ENCODE results near the gene CD59.
"Not testable (repeated sequence)": the region's sequence is repeated elsewhere in the genome, so short reads cannot be mapped to it uniquely, and the experiment has no call there.

The CD59 gene

GRCh38 chr11:33713151-33713855 lies 22.9 kb downstream of the CD59 start:
- Histone ChIP-seq H3K9ac (ENCODE audit: low read depth, low read length) (no peak overlapping the region), H3K27ac (ENCODE audit: low read depth, low read length) (no peak overlapping the region), H3K4me3 (ENCODE audit: low read depth, low read length) (no peak overlapping the region), H3K4me1 (ENCODE audit: control insufficient read depth, insufficient read depth, low read length) (no peaks in the 10 kb centered on the region), H3K36me3 (ENCODE audit: control insufficient read depth, insufficient read depth, low read length) (peaks cover 59% of the 10 kb centered on the region), H3K27me3 (ENCODE audit: control insufficient read depth, insufficient read depth, low read length) (no peaks in the 10 kb centered on the region), H3K9me3 (ENCODE audit: control insufficient read depth, insufficient read depth, low read length) (no peaks in the 10 kb centered on the region)

DNA sequence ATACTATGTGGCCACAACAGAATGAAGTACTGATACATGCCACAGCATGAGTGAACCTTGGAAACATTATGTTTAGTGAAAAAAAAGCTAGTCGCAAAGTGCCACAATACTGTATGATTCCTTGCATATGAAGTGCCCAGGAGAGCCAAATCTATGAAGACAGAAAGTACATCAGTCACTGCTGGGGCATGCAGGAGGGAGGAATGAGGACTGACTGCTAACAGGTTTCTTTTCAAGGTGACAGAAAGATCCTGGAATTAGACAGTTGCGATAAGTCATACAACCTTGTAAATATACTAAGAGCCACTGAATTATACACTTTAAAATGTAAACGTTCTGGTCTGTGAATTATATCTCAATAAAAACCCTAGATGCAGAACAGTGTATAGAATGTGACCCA lies 23.8 kb downstream of the CD59 start:
- H3K9ac ChIP-seq (ENCODE audit: low read depth, low read length): no peak overlapping the region
- H3K27ac ChIP-seq (ENCODE audit: low read depth, low read length): no peak overlapping the region
- H3K36me3 ChIP-seq (ENCODE audit: control insufficient read depth, insufficient read depth, low read length): peaks cover 56% of the 10 kb centered on the region
- H3K27me3 ChIP-seq (ENCODE audit: control insufficient read depth, insufficient read depth, low read length): no peaks in the 10 kb centered on the region
- no peak overlapping the region for H3K4me3 ChIP-seq (ENCODE audit: low read depth, low read length)
- no peaks in the 10 kb centered on the region for H3K4me1 ChIP-seq (ENCODE audit: control insufficient read depth, insufficient read depth, low read length)
- H3K9me3 ChIP-seq (ENCODE audit: control insufficient read depth, insufficient read depth, low read length): no peaks in the 10 kb centered on the region

GRCh38 chr11:33709466-33709865 lies 26.8 kb downstream of the CD59 start:
- Histone ChIP-seq H3K27ac (ENCODE audit: low read depth, low read length) (no peak overlapping the region), H3K9me3 (ENCODE audit: control insufficient read depth, insufficient read depth, low read length) (no peaks in the 10 kb centered on the region), H3K4me3 (ENCODE audit: low read depth, low read length) (no peak overlapping the region), H3K27me3 (ENCODE audit: control insufficient read depth, insufficient read depth, low read length) (no peaks in the 10 kb centered on the region), H3K9ac (ENCODE audit: low read depth, low read length) (no peak overlapping the region), H3K4me1 (ENCODE audit: control insufficient read depth, insufficient read depth, low read length) (0 out of 2 replicates have a peak, but pooled peaks cover 6% of the 10 kb centered on the region), H3K36me3 (ENCODE audit: control insufficient read depth, insufficient read depth, low read length) (peaks cover 37% of the 10 kb centered on the region)

- Histone ChIP-seq H3K9ac (ENCODE audit: low read depth, low read length) (no peak overlapping the region), H3K36me3 (ENCODE audit: control insufficient read depth, insufficient read depth, low read length) (peaks cover 33% of the 10 kb centered on the region), H3K4me1 (ENCODE audit: control insufficient read depth, insufficient read depth, low read length) (0 out of 2 replicates have a peak, but pooled peaks cover 7% of the 10 kb centered on the region), H3K27me3 (ENCODE audit: control insufficient read depth, insufficient read depth, low read length) (no peaks in the 10 kb centered on the region), H3K4me3 (ENCODE audit: low read depth, low read length) (no peak overlapping the region), H3K27ac (ENCODE audit: low read depth, low read length) (no peak overlapping the region), H3K9me3 (ENCODE audit: control insufficient read depth, insufficient read depth, low read length) (no peaks in the 10 kb centered on the region)
These were observed 27.2 kb downstream of the CD59 start for GRCh38 chr11:33708985-33709384.

DNA sequence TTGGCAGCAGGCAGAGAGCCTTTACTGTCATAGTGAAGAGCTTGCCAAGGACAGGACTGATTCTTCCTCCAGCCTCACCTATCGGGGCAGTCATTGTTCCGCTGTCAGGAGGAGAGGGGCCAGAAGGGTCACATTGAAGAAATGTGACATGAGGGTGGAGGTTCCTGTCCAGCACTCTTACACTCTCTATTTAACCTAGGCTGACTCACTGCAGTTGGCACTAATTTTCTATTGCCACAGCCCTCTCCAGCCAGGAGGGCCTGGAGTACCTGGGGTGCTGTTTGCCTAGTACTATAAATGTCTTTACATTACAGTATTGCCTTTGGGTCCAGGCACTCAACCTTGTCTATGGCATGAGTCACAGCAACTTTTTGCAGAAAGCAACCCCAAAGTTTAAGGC lies 28.4 kb downstream of the CD59 start:
- not testable (repeated sequence) for H3K27me3 ChIP-seq (ENCODE audit: control insufficient read depth, insufficient read depth, low read length); H3K4me3 ChIP-seq (ENCODE audit: low read depth, low read length); H3K27ac ChIP-seq (ENCODE audit: low read depth, low read length); H3K9me3 ChIP-seq (ENCODE audit: control insufficient read depth, insufficient read depth, low read length); H3K9ac ChIP-seq (ENCODE audit: low read depth, low read length); H3K4me1 ChIP-seq (ENCODE audit: control insufficient read depth, insufficient read depth, low read length)
- H3K36me3 ChIP-seq (ENCODE audit: control insufficient read depth, insufficient read depth, low read length): peaks cover 28% of the 10 kb centered on the region

DNA sequence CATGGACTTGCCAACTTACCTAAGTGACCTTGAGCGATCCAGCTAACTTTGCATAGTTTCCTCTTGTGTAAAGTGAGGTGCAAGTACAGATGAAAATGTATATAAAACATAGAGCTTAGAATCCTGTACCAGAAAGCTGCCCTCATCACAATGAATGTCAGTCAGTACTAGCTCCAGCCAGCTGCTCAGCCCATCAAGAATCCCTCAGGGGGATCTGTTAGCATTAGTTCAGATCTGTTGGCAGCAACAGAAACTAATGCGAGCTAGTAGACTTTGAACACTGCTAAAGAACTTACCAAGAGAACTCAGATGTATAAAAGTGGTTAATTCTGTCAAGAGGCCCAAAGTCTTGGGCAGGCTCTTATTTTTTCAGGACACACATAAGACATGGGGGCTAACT lies 29.3 kb downstream of the CD59 start:
- H3K36me3 ChIP-seq (ENCODE audit: control insufficient read depth, insufficient read depth, low read length): peaks cover 21% of the 10 kb centered on the region
- no peaks in the 10 kb centered on the region for H3K9me3 ChIP-seq (ENCODE audit: control insufficient read depth, insufficient read depth, low read length)
- H3K4me1 ChIP-seq (ENCODE audit: control insufficient read depth, insufficient read depth, low read length): 0 out of 2 replicates have a peak, but pooled peaks cover 7% of the 10 kb centered on the region
- H3K27ac ChIP-seq (ENCODE audit: low read depth, low read length): no peak overlapping the region
- no peak overlapping the region for H3K4me3 ChIP-seq (ENCODE audit: low read depth, low read length)
- H3K27me3 ChIP-seq (ENCODE audit: control insufficient read depth, insufficient read depth, low read length): no peaks in the 10 kb centered on the region
- no peak overlapping the region for H3K9ac ChIP-seq (ENCODE audit: low read depth, low read length)

- no peak overlapping the region for H3K4me3 ChIP-seq (ENCODE audit: low read depth, low read length)
- H3K27ac ChIP-seq (ENCODE audit: low read depth, low read length): no peak overlapping the region
- H3K4me1 ChIP-seq (ENCODE audit: control insufficient read depth, insufficient read depth, low read length): 0 out of 2 replicates have a peak, but pooled peaks cover 8% of the 10 kb centered on the region
- no peak overlapping the region for H3K9ac ChIP-seq (ENCODE audit: low read depth, low read length)
- H3K36me3 ChIP-seq (ENCODE audit: control insufficient read depth, insufficient read depth, low read length): peaks cover 21% of the 10 kb centered on the region
- no peaks in the 10 kb centered on the region for H3K27me3 ChIP-seq (ENCODE audit: control insufficient read depth, insufficient read depth, low read length)
- H3K9me3 ChIP-seq (ENCODE audit: control insufficient read depth, insufficient read depth, low read length): no peaks in the 10 kb centered on the region
These were observed 29.7 kb downstream of the CD59 start for GRCh38 chr11:33706546-33706945.

GRCh38 chr11:33704240-33705002 lies 31.8 kb downstream of the CD59 start:
- peaks cover 18% of the 10 kb centered on the region; the same call in 1 of the 2 replicates for H3K4me1 ChIP-seq (ENCODE audit: control insufficient read depth, insufficient read depth, low read length)
- H3K27me3 ChIP-seq (ENCODE audit: control insufficient read depth, insufficient read depth, low read length): peaks cover 6% of the 10 kb centered on the region
- peaks cover 11% of the 10 kb centered on the region for H3K36me3 ChIP-seq (ENCODE audit: control insufficient read depth, insufficient read depth, low read length)
- H3K4me3 ChIP-seq (ENCODE audit: low read depth, low read length): no peak overlapping the region
- no peaks in the 10 kb centered on the region for H3K9me3 ChIP-seq (ENCODE audit: control insufficient read depth, insufficient read depth, low read length)
- no peak overlapping the region for H3K27ac ChIP-seq (ENCODE audit: low read depth, low read length)
- H3K9ac ChIP-seq (ENCODE audit: low read depth, low read length): no peak overlapping the region

GRCh38 chr11:33703788-33704187 lies 32.4 kb downstream of the CD59 start:
- Histone ChIP-seq H3K9me3 (ENCODE audit: control insufficient read depth, insufficient read depth, low read length) (no peaks in the 10 kb centered on the region), H3K9ac (ENCODE audit: low read depth, low read length) (no peak overlapping the region), H3K27me3 (ENCODE audit: control insufficient read depth, insufficient read depth, low read length) (peaks cover 10% of the 10 kb centered on the region), H3K27ac (ENCODE audit: low read depth, low read length) (no peak overlapping the region), H3K4me3 (ENCODE audit: low read depth, low read length) (no peak overlapping the region), H3K36me3 (ENCODE audit: control insufficient read depth, insufficient read depth, low read length) (peaks cover 4% of the 10 kb centered on the region; the same call in 1 of the 2 replicates), H3K4me1 (ENCODE audit: control insufficient read depth, insufficient read depth, low read length) (peaks cover 18% of the 10 kb centered on the region; the same call in 1 of the 2 replicates)

GRCh38 chr11:33703234-33703633 lies 33.0 kb downstream of the CD59 start:
- Histone ChIP-seq H3K27ac (ENCODE audit: low read depth, low read length) (no peak overlapping the region), H3K36me3 (ENCODE audit: control insufficient read depth, insufficient read depth, low read length) (no peaks in the 10 kb centered on the region; the same call in 1 of the 2 replicates)

More at GRCh38 chr11:33703234-33703633, 33.0 kb downstream of the CD59 start:
- no peaks in the 10 kb centered on the region for H3K9me3 ChIP-seq (ENCODE audit: control insufficient read depth, insufficient read depth, low read length)
- H3K4me1 ChIP-seq (ENCODE audit: control insufficient read depth, insufficient read depth, low read length): peaks cover 18% of the 10 kb centered on the region; the same call in 1 of the 2 replicates
- no peak overlapping the region for H3K9ac ChIP-seq (ENCODE audit: low read depth, low read length)
- H3K27me3 ChIP-seq (ENCODE audit: control insufficient read depth, insufficient read depth, low read length): peaks cover 10% of the 10 kb centered on the region
- no peak overlapping the region for H3K4me3 ChIP-seq (ENCODE audit: low read depth, low read length)

All from HUES48 (cell line).